ENCODE measurements around the gene KRT35. TPM values are rescaled to one million over a fixed set of nuclear protein-coding genes. Genes with fewer than 3 reads are reported as not detected.

Gene KRT35
- total RNA-seq, 1 experiment from 2014 or later = not detected

DNA sequence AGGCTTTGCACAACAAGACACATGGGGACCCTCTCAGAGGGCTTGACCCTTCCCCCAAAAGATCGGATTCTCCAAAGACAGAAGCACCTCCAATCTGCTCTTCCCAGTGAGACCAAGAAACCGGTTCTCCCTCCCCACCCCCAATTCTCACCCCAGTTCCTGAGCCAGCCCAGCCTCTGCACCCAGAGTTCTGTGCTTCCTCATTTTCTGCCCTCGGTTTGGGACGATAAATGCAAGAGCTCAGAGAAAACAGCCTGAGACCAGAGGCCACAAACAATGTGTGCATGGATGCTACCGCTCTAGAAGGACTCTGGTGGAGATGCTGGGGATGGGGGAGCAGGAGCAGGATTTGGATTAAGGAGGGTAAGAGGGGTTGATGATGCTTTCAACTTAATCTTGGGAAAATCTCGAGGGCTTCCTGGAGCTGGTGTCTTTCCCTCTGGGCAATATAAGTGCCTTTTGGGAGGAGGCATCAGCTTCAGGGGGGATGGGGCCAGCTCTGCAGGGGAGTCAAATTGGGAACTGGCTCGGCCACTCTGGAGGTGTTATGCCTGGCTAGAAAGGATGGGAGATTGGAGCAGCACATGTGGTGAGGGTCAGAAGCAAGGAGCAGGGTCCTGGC is 31.7 kb upstream of the KRT35 start:
- no peak for DNase-seq (ENCODE audit: low spot score)

DNA sequence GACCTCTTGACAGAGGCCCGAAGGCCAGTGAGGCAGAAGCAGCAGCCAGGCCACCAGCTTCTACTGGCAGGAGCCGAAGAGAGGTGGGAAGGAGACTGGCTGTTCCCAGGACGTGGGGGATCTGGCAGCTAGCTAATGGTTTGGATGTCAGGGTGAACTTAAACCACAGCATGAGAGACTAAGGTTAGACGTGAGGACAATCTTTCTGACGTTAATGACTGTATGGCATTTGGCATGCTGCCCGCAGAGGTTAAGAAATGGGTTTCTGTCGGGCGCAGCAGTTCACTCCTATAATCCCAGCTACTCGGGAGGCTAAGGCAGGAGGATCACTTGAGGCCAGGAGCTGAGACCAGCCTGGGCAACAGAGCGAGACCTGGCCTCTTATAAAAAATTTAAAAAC is 30.8 kb upstream of the KRT35 start:
- no peak for DNase-seq (ENCODE audit: low spot score)

DNA sequence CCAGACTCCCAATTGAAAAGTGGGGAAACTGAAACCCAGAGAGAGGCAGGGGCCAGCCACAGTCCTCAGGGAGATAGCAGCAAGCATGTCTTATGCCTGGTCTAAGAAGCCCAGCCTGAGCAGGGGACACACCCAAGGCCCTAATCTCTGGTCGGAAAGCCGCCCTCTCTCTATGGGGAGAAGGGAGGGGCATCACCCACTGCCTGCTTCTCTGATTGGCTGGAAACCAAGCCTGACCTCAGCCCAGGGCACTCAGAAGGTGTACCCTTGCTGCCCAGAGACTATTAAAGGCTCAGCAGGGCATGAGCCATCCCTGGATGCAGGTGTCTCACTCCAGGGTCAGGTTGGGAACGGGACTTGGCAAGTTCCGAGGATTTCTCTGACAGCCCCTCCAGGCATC is 30.2 kb upstream of the KRT35 start:
- DNase-seq (ENCODE audit: low spot score) = no peak

DNA sequence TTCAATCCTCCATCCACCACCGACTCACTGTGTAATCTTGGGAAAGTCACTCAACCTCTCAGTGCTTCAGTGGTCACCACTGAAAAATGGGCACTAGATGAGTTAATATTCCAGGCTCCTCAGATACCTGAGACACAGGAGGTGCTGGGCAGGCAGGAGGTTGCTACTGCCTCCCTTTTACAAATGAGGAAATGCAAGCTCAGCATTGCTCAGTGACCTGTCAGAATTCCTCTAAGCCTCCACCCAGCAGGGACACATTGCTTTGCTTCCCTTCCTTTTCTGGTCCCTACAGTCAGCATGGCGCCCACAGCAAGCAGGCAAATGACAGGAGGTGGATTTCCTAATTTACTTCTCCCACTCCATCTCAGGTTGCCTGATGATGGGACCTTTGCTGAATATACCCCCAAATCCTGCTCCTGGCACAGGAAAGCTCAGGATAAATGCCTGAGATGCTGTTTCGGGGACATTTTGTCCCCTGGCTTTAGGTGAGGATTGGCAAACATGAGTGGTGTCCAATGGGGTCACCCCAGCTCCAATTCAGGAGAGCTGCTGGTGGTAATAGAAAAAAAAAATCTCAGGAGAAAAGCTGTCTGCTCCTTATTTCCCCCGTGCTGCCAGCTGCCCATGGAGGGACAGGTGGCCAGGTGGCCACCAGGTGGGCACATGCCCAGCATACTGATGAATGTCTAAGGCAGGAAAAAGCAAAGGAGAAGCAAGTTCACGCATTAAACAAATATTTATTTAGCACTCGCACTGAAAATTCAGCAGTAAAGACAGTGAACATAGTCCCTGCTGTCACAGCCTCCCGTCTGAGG is 29.5 kb upstream of the KRT35 start:
- DNase-seq (ENCODE audit: low spot score) = no peak

DNA sequence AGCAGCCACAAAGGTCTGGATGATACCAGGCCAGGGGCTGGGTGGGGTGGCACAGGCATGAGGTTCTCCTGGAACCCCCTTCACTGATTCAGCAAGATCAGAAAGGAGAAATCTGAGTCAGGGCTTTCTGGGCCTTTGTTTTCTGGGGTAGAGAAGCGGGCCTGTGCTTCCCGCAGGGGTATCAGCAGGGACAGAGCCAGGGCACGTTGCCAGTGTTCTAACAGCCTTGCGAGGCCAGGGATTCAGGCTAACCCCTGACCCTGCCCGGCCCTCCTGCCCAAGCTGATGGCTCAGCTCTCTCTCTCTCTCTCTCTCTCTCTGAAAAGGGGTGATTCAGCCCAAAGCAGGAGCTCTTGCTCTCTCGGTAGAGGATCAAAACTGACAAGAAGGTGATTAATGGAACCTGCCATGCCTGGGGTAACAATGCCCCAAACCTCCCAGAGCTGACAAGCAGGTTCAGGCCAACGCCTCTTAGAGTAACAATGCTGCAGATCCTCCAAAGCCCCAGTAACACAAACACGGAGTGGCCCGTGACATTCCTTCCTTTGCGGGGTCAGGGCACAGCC is 26.4 kb upstream of the KRT35 start:
- DNase-seq (ENCODE audit: low spot score) = peak; percentile 34

DNA sequence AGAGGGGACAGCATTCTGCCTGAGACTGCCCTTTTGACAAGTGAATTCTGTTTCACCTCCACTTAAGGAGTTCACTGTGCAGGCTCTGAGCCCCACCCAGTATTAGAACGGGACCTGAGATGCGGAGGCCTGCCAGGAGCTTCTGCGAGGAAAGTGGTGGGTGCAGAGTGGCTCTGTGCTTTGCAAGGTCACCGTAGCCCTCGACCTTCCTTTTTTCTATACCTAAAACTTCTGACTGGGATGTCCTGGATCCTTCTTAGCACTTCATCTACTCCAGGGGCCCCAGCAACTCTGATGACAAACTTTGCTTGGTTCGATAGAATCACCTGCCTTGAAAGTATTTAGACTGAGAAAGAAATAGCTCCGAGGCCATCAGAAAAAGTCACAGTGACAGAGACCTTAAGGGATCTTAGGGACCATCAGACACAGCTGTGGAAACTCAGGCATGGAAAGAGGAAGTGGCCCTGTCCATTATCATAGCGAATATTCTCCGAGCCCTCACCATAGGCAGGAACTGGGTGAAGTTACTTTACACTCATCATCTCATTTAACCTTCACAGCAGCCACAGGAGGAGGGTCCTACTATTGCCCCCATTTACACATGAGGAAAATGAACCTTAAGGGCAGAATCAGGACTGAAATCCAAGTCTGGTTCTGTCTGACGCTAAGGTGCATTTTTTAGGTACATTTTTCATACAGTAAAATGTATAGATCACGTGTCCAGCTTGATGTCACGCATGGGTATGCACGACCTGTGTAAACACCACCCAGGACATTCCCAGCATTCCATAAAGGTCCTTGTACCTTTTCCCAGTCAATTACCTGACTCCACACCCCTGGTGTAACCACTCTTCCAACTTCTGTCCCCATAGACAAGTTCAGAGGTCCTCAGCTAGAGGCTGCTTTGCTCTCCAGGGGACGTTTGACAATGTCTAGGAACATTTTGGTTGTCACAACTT is 25.1 kb upstream of the KRT35 start:
- DNase-seq (ENCODE audit: low spot score) = no peak

DNA sequence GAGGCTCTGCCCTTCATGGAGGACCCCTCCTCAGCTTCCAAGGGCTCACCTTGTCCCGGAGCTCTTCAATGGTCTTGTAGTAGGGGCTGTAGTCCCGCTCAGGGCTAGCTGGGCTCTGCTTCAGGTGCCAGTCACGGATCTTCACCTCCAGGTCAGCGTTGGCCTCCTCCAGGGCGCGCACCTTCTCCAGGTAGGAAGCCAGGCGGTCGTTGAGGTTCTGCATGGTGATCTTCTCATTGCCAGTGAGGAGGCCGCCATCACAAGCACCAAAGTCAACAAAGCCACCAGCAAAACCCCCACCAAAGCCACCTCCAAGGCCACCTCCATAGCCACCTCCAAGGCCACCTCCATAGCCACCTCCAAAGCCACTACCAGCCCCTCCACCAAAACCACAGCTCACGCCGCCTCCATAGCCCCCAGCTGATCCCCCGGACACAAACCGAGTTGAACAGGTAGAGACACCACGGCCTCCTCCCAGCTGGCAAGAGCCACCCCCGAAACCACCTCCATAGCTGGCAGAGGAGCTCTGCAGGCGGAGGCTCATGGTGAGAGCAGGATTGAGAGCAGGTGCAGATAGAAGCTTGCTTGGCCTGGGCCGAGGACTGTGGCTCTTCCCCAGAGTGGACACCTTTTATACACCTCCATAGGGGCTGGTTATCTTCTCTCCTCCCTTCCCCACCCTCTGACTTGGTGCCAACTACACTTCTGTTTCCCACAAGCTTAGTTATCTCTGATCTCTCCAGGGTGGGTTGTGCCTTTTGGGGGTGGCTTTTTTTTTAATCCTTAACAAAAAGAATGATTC is 24.3 kb upstream of the KRT35 start, which contains the start of gene KRT13:
KRT13 (minus strand) TSS at position 606 of the 802 bp plus-strand sequence; CDS start at position 544, 62 bp downstream.
- no peak for DNase-seq (ENCODE audit: low spot score)

DNA sequence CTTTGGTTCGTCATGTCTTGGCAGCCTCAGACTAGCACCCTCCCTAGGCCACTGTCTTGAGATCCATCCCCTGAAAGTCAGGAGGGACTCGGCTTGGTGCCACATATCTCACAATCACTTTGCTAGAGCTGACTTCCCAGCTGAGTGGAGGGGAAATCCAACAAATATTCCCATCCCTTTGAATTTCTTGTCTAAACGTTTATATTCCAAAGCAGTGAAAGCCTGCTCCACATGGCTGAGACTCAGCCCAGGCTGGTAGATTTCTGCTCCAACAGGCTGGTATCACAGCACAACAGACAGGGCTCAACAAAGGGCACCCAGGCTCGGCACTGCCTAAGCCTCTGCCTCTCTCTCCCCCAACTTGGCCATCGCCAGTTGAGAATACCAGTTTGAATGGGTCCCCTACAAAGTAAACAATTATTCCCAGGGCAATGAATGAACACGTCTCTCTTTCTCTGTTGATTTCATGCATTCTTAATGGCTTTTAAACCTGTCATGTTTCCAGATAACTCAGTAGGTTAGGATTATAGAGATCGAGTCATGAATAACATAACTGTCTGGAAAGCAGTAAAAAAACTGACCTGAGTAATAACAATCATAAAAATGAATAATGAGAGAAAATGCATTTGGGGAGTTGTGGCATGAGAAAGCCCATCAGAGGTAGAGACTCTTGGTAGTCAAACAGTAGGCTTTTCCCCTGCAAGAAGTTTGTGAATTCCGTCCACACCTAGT is 23.5 kb upstream of the KRT35 start:
- no peak for DNase-seq (ENCODE audit: low spot score)

DNA sequence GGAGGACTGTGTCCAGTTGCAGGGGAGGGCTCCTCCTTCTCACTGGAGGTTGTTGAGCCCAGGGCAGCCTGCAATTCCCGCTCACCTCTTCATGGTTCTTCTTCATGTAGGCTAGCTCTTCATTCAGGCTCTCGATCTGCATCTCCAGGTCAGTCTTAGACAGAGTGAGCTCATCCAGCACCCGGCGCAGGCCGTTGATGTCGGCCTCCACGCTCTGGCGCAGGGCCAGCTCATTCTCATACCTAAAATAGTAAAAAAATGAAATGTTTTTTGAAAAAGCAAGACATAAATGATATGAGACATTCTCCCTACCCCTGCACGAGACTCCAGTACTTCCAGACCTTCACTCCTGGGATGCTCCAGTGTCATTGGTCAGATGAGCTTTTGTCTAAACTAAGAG is 22.3 kb upstream of the KRT35 start:
- no peak for DNase-seq (ENCODE audit: low spot score)

DNA sequence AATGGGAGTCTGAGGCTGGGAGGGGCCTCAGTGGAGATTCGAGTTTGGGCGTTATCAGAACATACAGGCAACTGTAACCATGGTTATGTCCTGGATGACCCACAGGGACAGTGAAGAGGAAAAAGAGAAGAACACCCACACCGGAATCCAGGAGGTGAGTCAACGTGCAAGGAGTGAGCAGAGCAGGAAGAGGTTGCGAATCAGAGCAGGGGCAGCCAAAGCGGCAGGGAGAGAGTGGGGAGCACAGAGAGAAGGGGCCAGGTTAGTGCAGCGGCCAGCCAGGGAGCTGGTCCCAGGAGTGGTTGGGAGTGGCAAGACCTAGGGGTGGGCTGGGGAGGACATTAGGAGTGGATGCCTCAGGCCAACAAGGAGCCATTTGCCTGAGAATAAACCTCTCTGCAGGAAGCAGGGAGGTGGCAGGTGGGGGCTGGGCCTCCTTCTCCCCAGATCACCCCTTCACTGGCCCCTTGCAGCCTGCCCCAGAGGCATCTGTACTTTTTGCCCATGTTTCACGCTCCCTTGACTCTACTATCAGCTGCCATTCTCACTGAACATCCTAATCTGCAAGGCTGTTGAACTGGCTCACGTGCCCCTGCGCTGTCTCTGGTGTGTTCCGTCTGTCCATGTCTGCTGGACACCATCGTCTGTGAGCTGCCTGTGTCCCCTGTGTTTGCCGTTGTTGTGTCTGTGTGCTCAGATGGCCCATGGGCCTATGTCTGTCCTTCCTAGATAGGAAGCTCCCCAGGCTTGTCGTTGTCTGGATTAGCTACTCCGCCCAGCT is 19.4 kb upstream of the KRT35 start:
- DNase-seq (ENCODE audit: low spot score) = peak; percentile 86

DNA sequence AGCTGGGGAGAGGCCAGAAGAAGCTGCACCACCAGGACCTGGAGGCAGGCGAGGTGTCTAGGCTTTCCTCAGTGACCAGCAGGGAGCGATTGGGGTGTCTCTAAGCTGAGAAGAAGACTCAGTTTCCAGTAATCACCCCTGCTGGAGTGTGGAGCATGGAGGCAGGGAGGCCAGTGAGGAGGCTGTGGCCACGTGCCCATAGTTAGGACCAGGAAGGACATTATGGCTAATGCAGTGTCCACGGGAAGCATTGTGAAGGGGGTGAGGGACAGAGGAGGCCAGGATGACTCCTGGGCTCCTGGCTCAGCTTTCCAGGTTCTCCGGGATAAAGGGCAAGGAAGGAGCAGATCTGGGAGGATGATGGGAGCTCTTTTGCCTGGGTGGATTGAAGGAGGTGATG is 18.8 kb upstream of the KRT35 start:
- DNase-seq (ENCODE audit: low spot score) = no peak

DNA sequence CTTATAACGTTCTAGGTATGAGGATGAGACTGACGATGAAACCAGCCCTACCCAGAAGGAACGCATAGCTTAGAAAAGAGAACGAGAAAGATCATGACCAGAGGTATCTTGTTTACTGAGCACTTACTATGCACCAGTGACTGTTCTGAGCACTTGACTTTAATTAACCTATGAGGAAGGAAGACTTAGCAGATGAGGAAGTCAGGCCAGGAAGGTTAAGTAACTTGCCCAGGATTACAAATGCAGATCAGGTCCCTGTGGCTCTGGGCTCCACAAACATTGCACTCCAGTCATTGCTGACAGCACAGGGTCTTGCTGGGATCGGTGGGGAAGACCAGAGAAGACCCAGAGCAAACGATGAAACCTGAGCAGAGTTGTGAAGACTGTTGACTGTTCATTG is 17.3 kb upstream of the KRT35 start:
- DNase-seq (ENCODE audit: low spot score) = no peak

DNA sequence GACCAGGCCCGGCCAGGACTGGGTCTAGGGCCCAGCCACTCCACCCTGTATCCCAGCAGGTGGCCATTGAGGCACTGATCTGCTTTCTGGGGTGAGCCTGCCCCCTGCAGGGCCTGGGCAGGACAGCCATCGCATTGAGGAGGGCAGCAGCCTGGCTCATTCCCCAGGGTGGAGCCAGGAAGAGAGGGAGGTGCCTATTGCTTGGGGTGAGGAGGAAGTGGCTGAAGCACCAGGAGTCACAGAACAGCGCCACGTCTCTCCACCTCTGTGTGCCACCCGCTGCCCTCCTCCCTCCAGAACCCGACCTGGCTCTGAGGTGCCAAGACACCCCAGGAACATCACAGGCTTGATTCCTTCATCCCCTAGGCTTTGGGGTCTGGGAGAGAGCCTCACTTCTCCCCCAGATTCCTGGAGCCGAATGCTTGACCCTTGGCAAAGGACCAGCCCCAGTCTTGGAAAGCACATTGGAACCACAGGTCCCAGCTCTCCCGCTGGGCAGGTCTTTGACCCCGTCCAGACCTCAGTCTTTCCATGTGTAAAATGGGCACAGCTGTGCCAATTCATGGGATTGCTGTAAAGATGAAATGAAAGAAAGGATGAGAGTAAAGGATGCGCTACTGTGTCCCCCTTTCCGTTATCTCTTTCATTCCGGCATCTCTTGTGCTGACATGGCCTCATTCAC is 16.0 kb upstream of the KRT35 start:
- DNase-seq (ENCODE audit: low spot score) = peak; percentile 97

DNA sequence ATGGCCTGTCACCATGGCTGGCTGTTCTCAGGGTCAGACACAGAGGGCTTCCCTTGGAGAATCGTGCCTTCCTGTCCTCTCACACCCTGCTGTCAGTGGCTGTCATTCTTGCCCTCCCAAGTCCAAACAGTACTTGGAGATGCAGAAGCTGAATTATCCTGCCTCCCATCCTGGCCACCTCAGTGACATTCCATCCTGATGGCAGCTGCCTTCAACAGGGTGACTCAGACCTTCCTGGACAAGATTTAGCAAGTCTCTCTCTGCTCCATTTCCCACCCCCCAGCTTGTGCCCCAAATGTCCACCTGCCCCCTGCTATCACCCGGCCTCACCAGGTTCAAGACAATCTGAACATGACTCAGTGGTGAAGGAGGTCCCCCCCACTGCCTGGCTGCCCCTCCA is 13.6 kb upstream of the KRT35 start:
- peak; percentile 61 for DNase-seq (ENCODE audit: low spot score)

DNA sequence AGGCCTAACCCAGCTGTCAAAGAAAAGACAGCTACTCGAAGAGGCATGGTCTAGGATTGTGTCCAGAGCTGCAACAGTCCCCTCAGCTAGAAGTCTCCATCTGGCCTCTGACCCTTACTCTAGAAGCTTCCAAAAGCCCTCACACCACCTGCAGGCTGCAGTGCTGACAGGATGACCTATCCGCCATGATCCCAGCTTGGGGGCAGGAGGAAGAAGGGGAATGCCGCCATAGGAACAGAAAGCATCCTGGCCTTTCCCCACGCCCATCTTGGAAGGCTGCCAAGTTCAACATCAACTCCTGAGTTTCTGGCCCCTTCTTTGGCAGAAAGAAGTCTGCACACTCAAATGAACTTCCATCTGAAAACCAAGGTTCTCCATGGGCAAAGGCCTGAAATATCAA is 11.8 kb upstream of the KRT35 start:
- no peak for DNase-seq (ENCODE audit: low spot score)

DNA sequence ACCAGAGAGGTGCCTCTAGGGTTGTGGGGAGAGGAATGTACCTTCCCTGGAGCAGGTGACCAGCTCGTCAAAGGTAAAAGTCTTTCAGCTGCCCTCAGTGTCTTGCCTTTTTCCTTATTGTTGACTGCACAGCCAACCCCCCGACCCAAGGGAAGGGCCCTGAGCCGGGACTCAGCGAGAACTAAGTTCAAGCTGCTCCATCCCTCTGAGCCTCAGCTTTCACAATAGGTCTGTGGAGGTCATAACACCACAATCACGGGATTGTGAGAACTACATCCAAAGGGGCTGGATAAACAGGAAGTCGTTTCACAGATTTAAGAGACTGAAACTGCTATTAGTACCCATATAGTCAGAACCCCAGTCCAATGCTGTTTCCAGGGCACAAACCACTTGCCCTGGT is 11.4 kb upstream of the KRT35 start:
- no peak for DNase-seq (ENCODE audit: low spot score)

DNA sequence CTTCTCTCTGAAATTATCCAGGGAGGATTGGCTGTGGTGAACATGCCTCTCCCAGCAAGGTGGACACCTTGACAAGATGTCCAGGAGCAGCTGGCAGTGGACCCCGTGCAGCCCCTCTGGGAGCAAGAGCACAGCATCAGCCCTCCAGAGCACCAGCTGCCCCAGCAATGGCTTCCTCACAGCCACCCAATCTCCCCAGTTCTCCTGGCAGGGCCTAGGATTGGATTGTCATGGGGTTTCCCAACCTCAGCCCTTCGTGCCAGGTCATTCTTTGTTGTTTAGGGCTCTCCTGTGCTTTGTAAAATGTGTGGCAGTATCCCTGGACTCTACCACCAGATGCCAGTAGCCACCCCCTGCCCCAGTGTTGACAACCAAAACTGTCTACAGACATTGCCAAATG is 10.5 kb upstream of the KRT35 start:
- DNase-seq (ENCODE audit: low spot score) = no peak

DNA sequence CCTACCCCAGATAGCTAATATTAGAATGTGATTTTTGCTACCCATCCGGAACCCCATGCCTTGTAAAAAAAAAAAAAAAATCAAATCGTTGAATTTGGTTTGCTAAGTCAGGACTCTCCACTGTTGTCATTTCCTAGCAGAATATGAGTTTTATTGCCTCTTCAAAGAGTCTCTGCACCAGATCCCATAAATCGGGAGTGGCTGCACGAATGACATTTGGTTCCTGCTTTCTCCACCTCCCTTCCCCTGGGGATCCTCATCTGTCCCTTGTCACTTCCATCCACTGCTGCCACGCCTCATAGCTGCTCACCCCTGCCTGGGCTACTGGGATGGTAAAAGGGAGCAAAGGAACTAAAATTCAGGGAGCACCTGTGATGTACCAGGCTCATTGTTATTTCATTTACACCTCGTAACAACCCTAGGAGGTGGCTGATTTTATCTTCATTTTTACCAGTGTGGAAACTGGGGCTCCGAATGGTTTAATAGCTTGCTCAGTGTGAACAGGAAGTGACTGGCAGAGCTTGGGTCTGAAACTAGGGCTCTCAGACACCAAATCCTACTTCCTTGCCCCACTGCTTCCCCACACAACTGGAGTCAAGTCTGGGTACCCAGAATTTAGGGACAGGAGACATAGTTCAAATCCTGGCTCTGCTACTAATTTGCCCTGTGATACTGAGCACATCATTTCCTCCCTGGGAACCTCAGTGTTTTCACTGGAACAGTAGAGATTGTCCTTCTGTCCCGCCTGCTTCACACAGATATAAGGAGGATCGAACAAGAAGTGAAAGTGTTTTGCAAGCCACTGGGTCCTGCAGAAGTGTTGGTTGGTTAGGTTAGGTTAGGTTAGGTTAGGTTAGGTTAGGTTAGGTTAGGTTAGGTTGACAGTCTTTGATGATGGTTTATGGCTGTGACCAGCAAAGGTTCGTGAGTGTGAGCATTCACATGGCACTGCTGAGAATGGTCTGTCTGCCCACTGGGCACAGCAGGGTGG is 9.3 kb upstream of the KRT35 start:
- DNase-seq (ENCODE audit: low spot score) = no peak

All from A172 (cell line).